ENCODE data around the gene BAIAP2L2. TPM values are rescaled to one million over a fixed set of nuclear protein-coding genes. Genes with fewer than 3 reads are reported as not detected.

The BAIAP2L2 gene
- total and polyA plus RNA-seq, 10 of the 15 experiments (the other 5 are each of a cell fraction or from before 2014, with no cell fraction given) = 0.08 to 0.38 (median 0.14) TPM; not detected in 6

DNA sequence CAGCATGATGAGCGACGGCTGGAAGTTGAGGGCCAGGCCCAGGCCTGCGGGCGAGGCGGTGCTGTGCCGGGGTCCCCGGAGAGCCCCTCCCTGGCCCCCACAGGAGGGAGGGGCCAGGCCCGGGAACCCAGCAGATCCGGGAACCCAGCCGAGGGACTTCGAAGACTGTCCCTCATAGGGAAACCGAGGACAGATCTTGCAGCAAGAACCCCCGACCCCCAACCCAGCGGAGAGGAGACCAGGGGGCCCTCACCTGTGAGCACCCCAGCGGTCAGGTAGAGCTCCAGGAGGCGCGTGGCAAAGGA, 28.9 kb downstream of the BAIAP2L2 start:
- H2AFZ ChIP-seq (ENCODE audit: control insufficient read depth, low read depth, low read length) = no peak overlapping the region
- in situ Hi-C loops (cut with MboI) = no loop called here
- no peaks in the 10 kb centered on the region for H3K36me3 ChIP-seq (ENCODE audit: control insufficient read depth in 2 of 2, insufficient read depth in 2 of 2, low read length in 1 of 2)
- POLR2A ChIA-PET = interaction anchor here (0.5 kb wide), 1 partner anchor 122 kb away, joined by 4 read pairs; no protein-coding TSS in a partner anchor
- H3K4me3 ChIP-seq = no peak overlapping the region
- H3K4me1 ChIP-seq (ENCODE audit: control insufficient read depth, insufficient read depth, low read length) = no peaks in the 10 kb centered on the region
- TF ChIP-seq, protein P1, sequence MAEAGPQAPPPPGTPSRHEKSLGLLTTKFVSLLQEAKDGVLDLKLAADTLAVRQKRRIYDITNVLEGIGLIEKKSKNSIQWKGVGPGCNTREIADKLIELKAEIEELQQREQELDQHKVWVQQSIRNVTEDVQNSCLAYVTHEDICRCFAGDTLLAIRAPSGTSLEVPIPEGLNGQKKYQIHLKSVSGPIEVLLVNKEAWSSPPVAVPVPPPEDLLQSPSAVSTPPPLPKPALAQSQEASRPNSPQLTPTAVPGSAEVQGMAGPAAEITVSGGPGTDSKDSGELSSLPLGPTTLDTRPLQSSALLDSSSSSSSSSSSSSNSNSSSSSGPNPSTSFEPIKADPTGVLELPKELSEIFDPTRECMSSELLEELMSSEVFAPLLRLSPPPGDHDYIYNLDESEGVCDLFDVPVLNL (IDR thresholded peaks at IDR 0.05; ENCODE audit: low read depth, low read length) = no peak
- TF ChIP-seq MLLT1 (IDR thresholded peaks at IDR 0.05) = no peak
- no peak for TF ChIP-seq KLF5 (IDR thresholded peaks at IDR 0.05; ENCODE audit: partially characterized antibody)
- no peak for TF ChIP-seq SMAD1 (IDR thresholded peaks at IDR 0.05; ENCODE audit: low read depth, partially characterized antibody)
- TF ChIP-seq TAF1 (IDR thresholded peaks at IDR 0.05; ENCODE audit: borderline replicate concordance, low read depth, low read length) = no peak
- TF ChIP-seq IRF4 (IDR thresholded peaks at IDR 0.05; ENCODE audit: low read depth, low read length) = no peak
- no peak for TF ChIP-seq ATF7 (IDR thresholded peaks at IDR 0.05; ENCODE audit: low read depth)
- TF ChIP-seq STAT3 (IDR thresholded peaks at IDR 0.05; ENCODE audit: low read depth, low read length) = no peak
- no peak for TF ChIP-seq NR2C1 (IDR thresholded peaks at IDR 0.05)
- no peak for TF ChIP-seq RUNX3 (IDR thresholded peaks at IDR 0.05; ENCODE audit: low read length)
- TF ChIP-seq GATAD2B (conservative IDR thresholded peaks at IDR 0.05; ENCODE audit: low read depth) = no peak
- TF ChIP-seq MEF2A (IDR thresholded peaks at IDR 0.05; ENCODE audit: insufficient read depth, low read depth, low read length) = no peak
- TF ChIP-seq ZNF24 (IDR thresholded peaks at IDR 0.05) = no peak
- no peak for TF ChIP-seq E2F8 (IDR thresholded peaks at IDR 0.05; ENCODE audit: low read depth, partially characterized antibody)
- no peak for TF ChIP-seq POLR2AphosphoS5 (IDR thresholded peaks at IDR 0.05; ENCODE audit: low read length)
- TF ChIP-seq, protein P2, sequence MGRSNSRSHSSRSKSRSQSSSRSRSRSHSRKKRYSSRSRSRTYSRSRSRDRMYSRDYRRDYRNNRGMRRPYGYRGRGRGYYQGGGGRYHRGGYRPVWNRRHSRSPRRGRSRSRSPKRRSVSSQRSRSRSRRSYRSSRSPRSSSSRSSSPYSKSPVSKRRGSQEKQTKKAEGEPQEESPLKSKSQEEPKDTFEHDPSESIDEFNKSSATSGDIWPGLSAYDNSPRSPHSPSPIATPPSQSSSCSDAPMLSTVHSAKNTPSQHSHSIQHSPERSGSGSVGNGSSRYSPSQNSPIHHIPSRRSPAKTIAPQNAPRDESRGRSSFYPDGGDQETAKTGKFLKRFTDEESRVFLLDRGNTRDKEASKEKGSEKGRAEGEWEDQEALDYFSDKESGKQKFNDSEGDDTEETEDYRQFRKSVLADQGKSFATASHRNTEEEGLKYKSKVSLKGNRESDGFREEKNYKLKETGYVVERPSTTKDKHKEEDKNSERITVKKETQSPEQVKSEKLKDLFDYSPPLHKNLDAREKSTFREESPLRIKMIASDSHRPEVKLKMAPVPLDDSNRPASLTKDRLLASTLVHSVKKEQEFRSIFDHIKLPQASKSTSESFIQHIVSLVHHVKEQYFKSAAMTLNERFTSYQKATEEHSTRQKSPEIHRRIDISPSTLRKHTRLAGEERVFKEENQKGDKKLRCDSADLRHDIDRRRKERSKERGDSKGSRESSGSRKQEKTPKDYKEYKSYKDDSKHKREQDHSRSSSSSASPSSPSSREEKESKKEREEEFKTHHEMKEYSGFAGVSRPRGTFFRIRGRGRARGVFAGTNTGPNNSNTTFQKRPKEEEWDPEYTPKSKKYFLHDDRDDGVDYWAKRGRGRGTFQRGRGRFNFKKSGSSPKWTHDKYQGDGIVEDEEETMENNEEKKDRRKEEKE (IDR thresholded peaks at IDR 0.05) = no peak
- H3K4me2 ChIP-seq (ENCODE audit: control insufficient read depth, insufficient read depth) = peak overlapping the region; percentile 9; the same call in 1 of the 2 replicates
- CTCF ChIA-PET = interaction anchor here (0.5 to 0.6 kb wide), 2 partner anchors 16 to 32 kb away, joined by 3 read pairs; no protein-coding TSS in a partner anchor
- intact Hi-C loops (cut with micrococcal nuclease; ENCODE audit: unreplicated experiment) = no loop called here
- FAIRE-seq (no peak), ATAC-seq (no peak), DNase-seq (ENCODE audit: low read depth, low spot score) (no peak)
- WGBS (ENCODE audit: insufficient coverage, insufficient replicate concordance, low lambda C conversion rate, missing lambda C conversion rate) = 13% methylated on average over 17 of the region's 17 CpGs
- no peak overlapping the region for H3K27ac ChIP-seq (ENCODE audit: control insufficient read depth, insufficient read depth)
- RAD21 ChIA-PET (ENCODE audit: unreplicated experiment) = no interaction called here
- no peaks in the 10 kb centered on the region for H3K79me2 ChIP-seq (ENCODE audit: control insufficient read depth, insufficient read depth, low read length)
- H3K27me3 ChIP-seq (replicated peaks in 1 of 2; ENCODE audit: control insufficient read depth in 2 of 2, insufficient read depth in 2 of 2, low read length in 1 of 2) = peaks cover 8 to 9% of the 10 kb centered on the region in 2 experiments; a peak in 3 of 4 replicates
- SMC1A ChIA-PET (ENCODE audit: uncharacterized antibody, unreplicated experiment) = no interaction called here
- BruUV-seq (replicated peaks) = no TSS peak
- no peaks in the 10 kb centered on the region for H3K9me3 ChIP-seq (replicated peaks; ENCODE audit: control insufficient read depth, insufficient read depth, low read length)
- H4K20me1 ChIP-seq (ENCODE audit: control insufficient read depth, insufficient read depth) = no peaks in the 10 kb centered on the region
- no peak overlapping the region for H3K9ac ChIP-seq (ENCODE audit: control insufficient read depth, insufficient read depth, low read length)

Measured in GM12878 (cell line).